GM19397 (cell line): ENCODE data around the gene AFP.

Experiments used
- ATAC-seq: cut with Tn5 transposase; IDR thresholded peaks from one replicate; pipeline ENCODE4 v1.9.1; 2021; ENCODE audit warnings: mild to moderate bottlenecking, moderate library complexity; ENCODE audit not compliant: unreplicated experiment

The AFP gene

GRCh38 chr4:73456177-73457022 is 20.4 kb downstream of the AFP start:
- no peak for ATAC-seq

GRCh38 chr4:73458184-73459047 is 22.4 kb downstream of the AFP start:
- ATAC-seq = no peak

GRCh38 chr4:73459048-73459421 is 23.0 kb downstream of the AFP start:
- no peak for ATAC-seq

DNA sequence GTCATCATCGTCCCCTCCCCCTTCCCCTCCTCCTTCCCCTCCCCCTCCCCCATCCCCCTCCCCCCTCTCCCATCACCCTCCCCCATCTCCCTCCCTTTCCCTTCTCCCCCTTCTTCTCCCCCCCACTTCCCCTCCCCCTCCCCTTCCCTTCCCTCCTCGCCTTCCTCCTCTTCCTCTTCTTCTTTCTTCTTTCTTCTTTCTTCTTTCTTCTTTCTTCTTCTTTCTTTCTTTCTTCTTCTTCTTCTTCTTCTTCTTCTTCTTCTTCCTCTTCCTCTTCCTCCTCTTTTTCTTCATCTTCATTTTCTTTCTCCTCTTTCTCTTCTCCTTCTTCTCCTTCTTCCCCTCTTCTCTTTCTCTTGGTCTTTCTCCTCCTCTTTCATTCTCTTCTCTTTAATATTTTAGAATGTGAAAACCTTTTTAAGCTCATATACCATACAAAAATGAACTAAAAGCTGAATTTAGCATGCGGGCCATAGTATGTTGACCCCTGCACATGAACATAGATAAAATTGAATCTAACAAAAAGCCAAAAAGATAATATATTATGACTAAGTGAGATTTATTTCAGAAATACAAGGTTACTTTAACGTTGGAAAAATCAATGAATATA is 25.0 kb downstream of the AFP start:
- ATAC-seq = no peak

- no peak for ATAC-seq
These were observed 32.1 kb downstream of the AFP start for GRCh38 chr4:73468170-73468569.

GRCh38 chr4:73470728-73471127 is 34.7 kb downstream of the AFP start:
- ATAC-seq = no peak

DNA sequence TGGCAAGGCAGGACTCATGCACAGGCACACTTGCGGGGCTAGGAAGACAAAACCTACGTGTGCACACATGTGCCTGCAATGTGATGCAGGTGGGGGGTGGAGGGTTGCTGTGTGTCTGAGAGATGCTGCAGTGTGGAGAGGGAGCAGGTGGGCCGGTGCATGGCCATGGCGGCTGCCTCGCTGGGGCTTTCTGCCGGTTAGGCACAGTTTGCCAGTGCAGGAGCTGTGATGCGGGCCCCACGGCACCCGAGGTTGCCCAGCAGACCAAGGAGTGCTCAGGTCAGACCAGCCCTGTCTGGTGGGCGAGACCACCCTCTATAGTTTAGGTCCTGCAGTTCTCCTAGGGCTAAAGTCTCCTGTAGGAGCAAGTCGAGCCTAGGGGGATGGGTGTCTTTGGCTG is 41.2 kb downstream of the AFP start:
- ATAC-seq = no peak

- ATAC-seq = no peak
These were observed 43.3 kb downstream of the AFP start for GRCh38 chr4:73479323-73479722.

- no peak for ATAC-seq
These were observed 45.3 kb downstream of the AFP start, which contains the start of gene AFM for GRCh38 chr4:73481358-73481757. Gene AFM, plus strand, starts transcription at chr4:73481745. Its CDS starts 31 bp downstream, at chr4:73481776.

- ATAC-seq = no peak
These were observed 49.1 kb downstream of the AFP start for GRCh38 chr4:73485085-73485484.

DNA sequence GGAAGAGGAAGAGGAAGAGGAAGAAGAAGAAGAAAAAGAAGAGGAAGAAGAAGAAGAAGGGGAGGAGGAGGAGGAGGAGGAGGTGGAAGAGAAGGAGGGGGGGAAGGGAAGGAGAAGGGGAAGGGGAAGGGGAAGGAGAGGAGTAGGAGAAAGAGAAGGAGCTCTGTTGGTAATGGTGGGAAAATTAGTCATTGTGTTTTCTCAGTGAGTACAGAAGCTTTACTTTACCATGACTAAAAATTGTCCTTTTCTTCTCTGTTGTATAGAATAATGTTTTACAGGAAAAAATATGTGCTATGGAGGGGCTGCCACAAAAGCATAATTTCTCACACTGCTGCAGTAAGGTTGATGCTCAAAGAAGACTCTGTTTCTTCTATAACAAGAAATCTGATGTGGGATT is 49.6 kb downstream of the AFP start:
- ATAC-seq = no peak

DNA sequence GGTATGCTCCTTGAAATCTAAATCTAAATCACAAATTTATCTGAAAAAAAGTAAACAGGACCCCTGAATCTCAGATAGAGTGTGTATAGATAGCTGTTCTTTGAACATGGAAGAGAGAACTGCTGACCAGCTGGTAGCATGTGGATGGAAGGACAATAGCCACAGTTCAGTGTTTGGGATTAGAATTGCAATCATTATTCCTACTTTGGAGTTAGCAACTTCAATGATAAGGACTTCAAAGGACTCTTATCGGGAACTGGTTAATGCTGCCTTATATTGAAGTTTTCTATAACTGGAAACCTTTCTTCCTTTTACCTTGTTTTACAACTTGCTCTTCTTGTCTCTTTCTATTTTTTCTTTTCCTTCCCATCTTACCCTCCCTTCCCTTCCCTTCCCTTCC is 50.5 kb downstream of the AFP start:
- no peak for ATAC-seq

DNA sequence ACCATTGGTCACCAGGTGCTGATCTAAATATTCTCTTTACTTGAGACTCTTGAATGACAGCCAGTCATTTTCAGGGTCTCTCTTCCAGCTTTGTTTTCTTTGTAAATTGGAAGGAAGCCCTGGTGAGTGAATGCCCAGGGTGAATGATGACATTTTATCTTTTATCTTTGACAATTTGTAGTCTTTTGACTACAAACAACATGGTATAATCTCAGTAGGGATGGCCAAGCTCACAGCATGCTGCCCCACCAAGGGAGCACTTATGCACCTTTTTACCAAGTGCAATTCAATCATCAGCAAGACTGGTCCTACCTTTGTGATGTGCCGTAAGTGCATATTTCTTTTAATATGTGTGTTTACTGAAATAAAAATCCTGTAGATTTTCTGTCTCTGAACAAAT is 51.2 kb downstream of the AFP start:
- ATAC-seq = no peak

DNA sequence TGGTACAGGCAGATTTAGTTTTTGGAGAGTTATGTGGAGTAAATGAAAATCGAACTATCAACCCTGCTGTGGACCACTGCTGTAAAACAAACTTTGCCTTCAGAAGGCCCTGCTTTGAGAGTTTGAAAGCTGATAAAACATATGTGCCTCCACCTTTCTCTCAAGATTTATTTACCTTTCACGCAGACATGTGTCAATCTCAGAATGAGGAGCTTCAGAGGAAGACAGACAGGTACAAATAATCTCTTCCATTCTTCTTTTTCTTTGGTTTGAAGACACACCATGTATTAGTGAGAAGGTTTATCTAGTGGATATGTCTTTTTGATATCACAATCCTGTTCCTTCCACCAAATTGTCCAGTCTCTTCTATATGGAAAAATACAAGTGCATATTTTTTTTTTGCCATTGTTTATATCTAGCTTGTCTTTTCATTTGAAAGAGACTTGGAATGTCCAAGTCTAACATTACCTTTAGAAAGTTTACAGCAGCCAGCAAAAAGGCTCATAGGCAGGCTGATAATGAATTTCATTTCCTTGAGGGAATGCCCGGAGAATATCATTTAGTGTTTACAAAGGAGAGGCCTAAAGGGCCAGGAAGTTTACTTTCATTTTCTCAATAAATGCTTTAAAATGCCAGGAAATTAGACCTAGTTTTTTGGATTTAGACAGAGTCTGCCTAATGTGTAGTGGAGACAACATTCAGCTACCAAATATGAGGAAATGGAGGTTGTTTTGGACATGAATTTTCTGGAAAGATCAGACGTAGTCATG is 64.2 kb downstream of the AFP start:
- no peak for ATAC-seq

DNA sequence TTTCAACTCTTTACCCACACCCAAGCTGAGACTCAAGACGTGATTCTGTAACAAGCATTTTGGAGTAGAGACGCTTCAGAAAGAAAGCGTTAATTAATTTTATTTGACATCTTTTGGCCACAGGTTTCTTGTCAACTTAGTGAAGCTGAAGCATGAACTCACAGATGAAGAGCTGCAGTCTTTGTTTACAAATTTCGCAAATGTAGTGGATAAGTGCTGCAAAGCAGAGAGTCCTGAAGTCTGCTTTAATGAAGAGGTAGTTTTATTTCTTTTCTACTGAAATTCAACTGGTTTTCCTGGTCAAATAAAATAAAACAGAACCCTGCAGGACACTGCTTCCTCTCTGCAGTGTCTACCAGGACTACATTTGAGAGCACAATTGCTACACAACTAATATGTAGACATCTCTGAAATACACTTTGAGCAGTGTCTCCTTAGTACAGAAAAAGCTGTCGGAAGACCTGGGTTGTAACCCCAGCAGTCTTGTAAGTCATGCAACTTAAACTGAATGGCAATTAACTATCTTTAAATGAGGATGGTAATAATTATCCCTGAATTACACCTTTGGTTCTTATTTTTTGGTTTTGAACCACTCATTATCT is 65.7 kb downstream of the AFP start:
- ATAC-seq = no peak

DNA sequence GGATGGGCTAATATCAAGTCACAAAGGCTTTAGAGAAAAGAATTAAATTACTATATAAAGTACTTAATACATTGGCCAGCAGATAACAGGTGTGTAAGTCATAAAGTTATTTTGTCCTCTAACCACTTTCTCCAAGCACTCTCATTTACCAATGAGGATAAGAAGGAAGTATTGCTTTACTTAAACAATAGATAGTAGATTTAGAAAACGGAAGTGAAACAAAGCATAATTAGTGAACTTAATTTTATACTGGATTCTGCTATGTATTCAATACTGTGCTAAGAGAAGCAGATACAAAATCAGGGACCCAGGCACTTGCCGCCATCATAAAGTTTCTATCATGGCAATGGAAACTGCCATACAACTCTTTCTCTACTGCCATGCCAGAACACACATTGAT is 69.5 kb downstream of the AFP start:
- ATAC-seq = no peak
